Right renal cortex interstitium (tissue), 3 donors: ENCODE data around the gene CTH. TPM values are rescaled to one million over a fixed set of nuclear protein-coding genes. Genes with fewer than 3 reads are reported as not detected.

ENCODE experiments used
- polyA plus RNA-seq, 3 donors: library from polyadenylated mRNA; unstranded; fragments of 120-200 nt; gene quantifications; one replicate each; pipeline ENCODE4 v1.2.1, GENCODE V29; 2013; ENCODE audit not compliant: insufficient read length in 3 of 3

Gene CTH
- polyA plus RNA-seq, 3 donors, result 12.5 to 16.2 (median 13.5) TPM

Other genes starting within 250 kb of the CTH start
- gene LRRC40, start 205.7 kb upstream of the CTH start, polyA plus RNA-seq, result 10 to 100 TPM; 24.5 to 31.9 (median 31.7) TPM
- 100 to 1,000 TPM; 341 to 409 (median 366) TPM for gene SRSF11, start 189.9 kb upstream of the CTH start, polyA plus RNA-seq
- gene ANKRD13C, start 56.5 kb upstream of the CTH start, polyA plus RNA-seq, result 10 to 100 TPM; 30.1 to 32.8 (median 31.9) TPM